Parathyroid adenoma (tissue), 2 donors: ENCODE data around the gene PHF21B.

ENCODE experiments used
- H2AFZ ChIP-seq: fragments of 300-600 bp; sonication (generic); one replicate; pipeline ENCODE4 v1.7.0; 2017; ENCODE audit warnings: antibody characterized with exemption, mild to moderate bottlenecking
- H3K27ac ChIP-seq: fragments of 300-600 bp; sonication (generic); one replicate; pipeline ENCODE4 v1.7.0; 2017
- H3K27me3 ChIP-seq: fragments of 300-600 bp; sonication (generic); one replicate; pipeline ENCODE4 v1.7.0; 2017; ENCODE audit warnings: low read length; ENCODE audit not compliant: control insufficient read depth, insufficient read depth
- H3K36me3 ChIP-seq: fragments of 300-600 bp; sonication (generic); one replicate; pipeline ENCODE4 v1.7.0; 2017; ENCODE audit warnings: low read length; ENCODE audit not compliant: control insufficient read depth, insufficient read depth
- H3K4me1 ChIP-seq: fragments of 300-600 bp; sonication (generic); one replicate; pipeline ENCODE4 v1.7.0; 2017; ENCODE audit warnings: control low read depth
- H3K4me2 ChIP-seq: fragments of 300-600 bp; sonication (generic); one replicate; pipeline ENCODE4 v1.7.0; 2017; ENCODE audit warnings: low read length
- H3K4me3 ChIP-seq: fragments of 300-600 bp; sonication (generic); one replicate; pipeline ENCODE4 v1.7.0; 2017; ENCODE audit warnings: low read depth, low read length
- H3K79me2 ChIP-seq: fragments of 300-600 bp; sonication (generic); one replicate; pipeline ENCODE4 v1.7.0; 2017; ENCODE audit warnings: control low read depth
- H3K9ac ChIP-seq: fragments of 300-600 bp; sonication (generic); one replicate; pipeline ENCODE4 v1.7.0; 2017; ENCODE audit warnings: mild to moderate bottlenecking
- H3K9me3 ChIP-seq: fragments of 300-600 bp; sonication (generic); one replicate; pipeline ENCODE4 v1.7.0; 2017; ENCODE audit warnings: low read length; ENCODE audit not compliant: control insufficient read depth
- CTCF ChIP-seq: fragments of 300-600 bp; sonication (generic); IDR thresholded peaks from one replicate; pipeline ENCODE4 v1.7.0; 2017; ENCODE audit warnings: antibody characterized with exemption, mild to moderate bottlenecking
- donor health status: primary hyperparathyroidism.

Gene PHF21B

GRCh38 chr22:44878483-44879300 is 131.1 kb downstream of the PHF21B start:
- H3K27me3 ChIP-seq: no peaks in the 10 kb centered on the region
- H3K36me3 ChIP-seq: no peaks in the 10 kb centered on the region
- no peaks in the 10 kb centered on the region for H3K79me2 ChIP-seq
- H3K9ac ChIP-seq: no peak overlapping the region
- H3K27ac ChIP-seq: no peak overlapping the region
- H3K4me1 ChIP-seq: no peaks in the 10 kb centered on the region
- no peak overlapping the region for H3K4me2 ChIP-seq
- H3K4me3 ChIP-seq: no peak overlapping the region
- H2AFZ ChIP-seq: no peak overlapping the region
- TF ChIP-seq CTCF: no peak
- H3K9me3 ChIP-seq: no peaks in the 10 kb centered on the region

GRCh38 chr22:44876921-44877320 is 132.9 kb downstream of the PHF21B start:
- H3K9me3 ChIP-seq: no peaks in the 10 kb centered on the region
- no peaks in the 10 kb centered on the region for H3K4me1 ChIP-seq
- H2AFZ ChIP-seq: no peak overlapping the region
- no peak overlapping the region for H3K9ac ChIP-seq
- no peaks in the 10 kb centered on the region for H3K27me3 ChIP-seq
- no peak for TF ChIP-seq CTCF
- H3K79me2 ChIP-seq: no peaks in the 10 kb centered on the region
- no peak overlapping the region for H3K4me2 ChIP-seq
- H3K36me3 ChIP-seq: no peaks in the 10 kb centered on the region
- no peak overlapping the region for H3K4me3 ChIP-seq
- H3K27ac ChIP-seq: no peak overlapping the region

GRCh38 chr22:44871782-44872181 is 138.0 kb downstream of the PHF21B start:
- no peak overlapping the region for H3K9ac ChIP-seq
- H3K9me3 ChIP-seq: no peaks in the 10 kb centered on the region
- H3K36me3 ChIP-seq: no peaks in the 10 kb centered on the region
- H3K4me2 ChIP-seq: no peak overlapping the region
- TF ChIP-seq CTCF: no peak
- no peaks in the 10 kb centered on the region for H3K4me1 ChIP-seq
- H2AFZ ChIP-seq: no peak overlapping the region
- H3K4me3 ChIP-seq: no peak overlapping the region
- no peaks in the 10 kb centered on the region for H3K79me2 ChIP-seq
- H3K27ac ChIP-seq: no peak overlapping the region
- H3K27me3 ChIP-seq: no peaks in the 10 kb centered on the region

GRCh38 chr22:44870021-44870420 is 139.8 kb downstream of the PHF21B start:
- H3K27me3 ChIP-seq: no peaks in the 10 kb centered on the region
- no peaks in the 10 kb centered on the region for H3K36me3 ChIP-seq

More at GRCh38 chr22:44870021-44870420, 139.8 kb downstream of the PHF21B start:
- no peak overlapping the region for H2AFZ ChIP-seq
- H3K79me2 ChIP-seq: no peaks in the 10 kb centered on the region
- H3K9me3 ChIP-seq: no peaks in the 10 kb centered on the region
- TF ChIP-seq CTCF: no peak
- no peaks in the 10 kb centered on the region for H3K4me1 ChIP-seq
- no peak overlapping the region for H3K4me2 ChIP-seq
- no peak overlapping the region for H3K27ac ChIP-seq
- no peak overlapping the region for H3K9ac ChIP-seq
- no peak overlapping the region for H3K4me3 ChIP-seq
